TTC549 (cell line): ENCODE results near the gene REEP1.
A peak's percentile ranks its signal among the peaks of the same experiment; 100 is the strongest.
"Not testable (repeated sequence)": the region's sequence is repeated elsewhere in the genome, so short reads cannot be mapped to it uniquely, and the experiment has no call there.

ENCODE experiments used
- FAIRE-seq: peaks from 2 replicates; lab custom pipeline; 2012; peaks lifted over from hg19 to GRCh38; lab: Jason Lieb, UNC

REEP1 gene

GRCh38 chr2:86345783-86346370, 8.5 kb upstream of the REEP1 start:
- FAIRE-seq, result not testable (repeated sequence)

DNA sequence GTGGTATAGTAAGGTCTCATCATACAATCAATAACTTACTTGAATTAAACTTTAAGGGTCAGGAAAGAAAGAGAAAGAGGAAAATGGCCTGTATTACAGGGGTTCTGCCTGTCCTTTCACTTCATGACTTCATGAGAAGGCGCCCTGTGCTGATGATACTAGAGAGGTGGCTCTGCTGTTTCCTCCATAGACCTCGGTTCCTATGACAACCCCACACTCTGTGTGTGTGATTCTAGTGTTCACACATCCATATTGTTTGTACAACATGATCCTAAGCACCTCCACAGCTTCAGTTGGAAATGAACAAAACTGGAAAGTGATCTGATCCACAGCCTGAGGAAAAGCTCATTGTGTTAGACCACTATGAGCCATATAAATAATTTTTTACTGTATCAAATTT, 7.0 kb upstream of the REEP1 start:
- no peak for FAIRE-seq

- FAIRE-seq, result no peak
Observed at GRCh38 chr2:86342488-86342887, 5.1 kb upstream of the REEP1 start.

DNA sequence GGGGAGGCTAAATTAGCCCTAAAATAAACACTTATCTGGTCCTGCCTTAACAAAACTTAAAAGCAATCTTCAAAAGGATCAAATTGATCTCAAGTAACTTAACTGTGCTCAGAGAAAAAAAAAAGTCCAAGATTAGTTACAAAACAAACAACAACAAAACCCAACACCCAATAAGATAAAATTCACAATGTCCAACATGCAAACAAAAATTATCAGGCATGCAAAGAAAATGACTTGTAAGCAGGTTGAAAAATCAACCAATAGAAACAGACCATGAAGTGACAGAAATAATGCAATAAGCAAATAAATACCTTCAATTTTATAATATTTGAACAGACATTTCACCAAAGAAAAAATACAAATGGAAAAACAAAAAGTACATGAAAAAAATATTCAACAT, 4.0 kb upstream of the REEP1 start:
- peak; percentile 53 for FAIRE-seq

DNA sequence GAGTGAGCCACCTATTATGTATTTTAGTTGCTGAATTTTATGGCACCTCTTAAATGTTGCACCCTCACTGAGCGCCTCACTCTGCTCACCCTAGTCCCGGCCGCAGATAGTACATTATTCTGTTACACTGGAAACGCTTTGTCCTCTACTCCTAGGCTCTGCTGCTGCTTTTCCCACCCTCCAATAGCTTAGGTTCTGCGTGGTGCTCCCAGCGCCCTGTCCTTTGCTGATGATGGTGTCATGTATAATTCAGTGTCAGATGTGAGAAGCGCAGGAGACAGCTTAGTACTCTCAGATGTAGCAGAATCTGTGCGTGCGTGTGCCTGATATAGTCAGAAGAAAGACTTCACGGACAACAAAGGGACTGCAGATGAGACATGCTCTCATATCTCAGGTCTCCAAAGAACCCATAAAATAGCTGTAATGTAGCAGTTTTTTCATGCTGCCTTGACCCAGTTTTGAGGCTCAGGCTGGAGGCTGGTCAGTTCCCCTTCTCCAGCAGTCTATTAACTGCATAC, 1.4 kb upstream of the REEP1 start:
- no peak for FAIRE-seq

GRCh38 chr2:86336675-86337243, 667 bp downstream of the REEP1 start:
- no peak for FAIRE-seq

DNA sequence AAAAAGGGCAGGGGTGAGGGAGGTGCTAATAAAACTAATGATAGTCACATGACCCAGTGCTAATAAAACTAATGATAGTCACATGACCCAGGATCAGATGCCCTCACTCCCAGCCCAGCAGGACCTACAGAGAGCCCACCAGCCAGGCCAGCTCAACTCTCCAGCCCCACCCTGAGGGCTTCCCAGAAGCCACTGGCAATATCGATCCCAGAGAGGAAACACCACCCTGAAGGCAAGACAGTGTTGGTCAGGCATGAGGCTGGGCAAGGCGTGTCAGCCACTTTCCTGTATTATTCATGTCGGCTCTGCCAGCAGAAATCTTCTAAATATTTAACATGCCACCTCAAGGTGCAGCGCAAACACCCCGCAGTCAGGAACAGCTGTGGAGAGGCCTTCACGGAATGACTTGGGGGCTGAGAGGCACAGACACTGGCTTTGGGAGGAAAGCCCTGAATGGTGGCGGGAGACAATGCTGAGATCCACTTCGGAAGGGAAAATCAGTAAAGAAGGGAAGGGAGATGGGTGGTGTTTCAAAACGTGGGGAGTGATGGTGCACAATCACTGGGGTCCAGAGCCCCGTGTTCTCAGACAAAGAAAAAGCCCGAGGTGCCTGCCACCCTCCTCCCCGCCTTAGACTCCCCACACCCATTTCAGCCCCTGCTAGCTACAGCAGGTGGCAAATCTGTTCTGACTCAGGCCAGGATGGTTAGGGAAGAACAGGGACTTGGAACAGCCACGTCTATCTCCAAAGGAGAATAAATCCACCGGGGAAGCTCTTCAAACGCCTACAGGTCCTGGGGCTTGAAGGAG, 1.4 kb downstream of the REEP1 start:
- FAIRE-seq, result no peak

DNA sequence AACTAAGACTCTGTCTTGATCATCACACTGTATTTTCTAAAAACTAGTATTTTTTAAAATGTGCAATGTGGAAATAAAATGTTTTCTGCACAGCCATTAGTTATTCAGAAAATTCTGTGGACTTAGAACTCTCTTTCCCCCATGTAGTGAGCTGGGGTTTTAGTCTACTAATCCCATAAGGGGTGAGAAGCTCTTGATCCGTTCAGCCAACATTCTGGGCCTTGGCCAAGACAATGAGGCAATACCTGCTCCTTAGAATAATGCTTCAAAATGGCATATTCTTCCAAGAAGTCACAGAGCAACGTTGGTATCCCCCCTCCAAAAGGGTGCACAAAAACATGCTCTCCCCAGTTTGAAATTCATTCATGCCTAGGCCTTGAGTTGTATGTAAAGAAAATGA, 4.0 kb downstream of the REEP1 start:
- no peak for FAIRE-seq

DNA sequence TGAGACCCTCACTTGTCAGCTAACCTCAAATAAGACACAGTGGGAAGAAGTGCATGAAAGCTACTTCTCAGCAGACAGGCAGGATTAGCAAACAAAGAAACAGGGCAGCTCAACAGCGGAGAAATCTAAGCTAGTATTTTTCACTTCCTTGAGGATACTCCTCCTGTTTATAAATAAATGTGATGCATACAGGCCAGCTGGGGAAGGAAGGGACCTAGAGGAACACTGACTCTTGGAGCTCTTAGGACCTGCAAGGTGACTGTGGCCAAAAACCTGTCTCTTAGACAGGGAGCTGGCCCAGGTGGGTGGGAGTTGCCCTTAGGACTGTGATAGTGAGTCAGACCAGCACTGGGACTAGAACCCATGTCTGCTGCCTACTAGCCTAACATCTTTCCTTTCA, 4.8 kb downstream of the REEP1 start:
- FAIRE-seq, result no peak

DNA sequence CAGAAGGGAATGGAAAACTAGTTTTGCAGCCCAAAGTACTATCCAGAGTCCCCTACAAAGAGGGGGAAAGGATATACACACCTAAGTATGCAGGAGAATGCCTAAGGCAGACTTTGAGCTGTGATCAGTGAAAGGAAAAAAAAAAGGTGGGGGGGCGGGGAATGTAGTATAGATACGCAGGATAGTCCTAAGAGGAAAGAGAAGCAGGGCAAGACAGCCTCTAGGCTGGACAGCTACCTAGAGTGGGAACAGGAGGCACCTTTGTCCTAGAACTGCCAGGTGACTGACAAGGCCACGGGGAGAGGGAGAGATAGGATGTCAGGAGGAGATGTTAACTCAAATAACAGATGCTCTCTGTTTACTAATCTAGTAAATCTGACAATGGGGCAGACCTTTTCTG, 6.0 kb downstream of the REEP1 start:
- FAIRE-seq, result no peak

- FAIRE-seq, result no peak
Observed at GRCh38 chr2:86330001-86330400, 7.4 kb downstream of the REEP1 start.

DNA sequence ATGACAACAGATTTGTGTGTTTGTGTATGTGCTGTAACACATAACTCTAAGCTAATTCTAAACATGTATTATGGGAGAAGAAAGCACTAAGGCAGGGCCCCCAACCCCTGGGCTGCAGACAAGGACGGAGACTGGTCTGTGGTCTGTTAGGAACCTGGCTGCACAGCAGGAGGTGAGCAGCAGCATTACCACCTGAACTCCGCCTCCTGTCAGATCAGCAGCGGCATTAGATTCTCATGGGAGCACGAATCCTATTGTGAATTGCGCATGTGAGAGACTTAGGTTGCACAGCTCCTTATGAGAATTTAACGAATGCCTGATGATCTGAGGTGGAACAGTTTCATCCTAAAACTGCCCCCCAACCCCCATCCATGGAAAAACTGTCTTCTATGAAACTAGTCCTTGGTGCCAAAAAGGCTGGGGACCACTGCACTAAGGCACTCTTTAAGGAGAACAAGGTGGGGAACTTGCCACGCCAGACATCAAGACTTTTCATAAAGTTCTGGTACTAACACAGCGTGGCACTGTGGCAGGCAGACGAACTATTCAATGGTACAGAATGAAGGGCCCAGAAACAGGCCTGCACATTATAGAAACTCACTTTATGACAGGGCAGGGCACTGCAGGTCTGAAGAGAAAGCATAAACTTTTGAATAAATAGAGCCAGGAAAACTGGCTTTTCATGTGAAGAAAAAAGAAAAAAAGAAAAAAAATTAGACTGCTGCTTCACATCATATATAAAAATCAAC, 14.0 kb downstream of the REEP1 start:
- FAIRE-seq, result no peak

- FAIRE-seq, result no peak
Observed at GRCh38 chr2:86319700-86320580, 17.5 kb downstream of the REEP1 start.

DNA sequence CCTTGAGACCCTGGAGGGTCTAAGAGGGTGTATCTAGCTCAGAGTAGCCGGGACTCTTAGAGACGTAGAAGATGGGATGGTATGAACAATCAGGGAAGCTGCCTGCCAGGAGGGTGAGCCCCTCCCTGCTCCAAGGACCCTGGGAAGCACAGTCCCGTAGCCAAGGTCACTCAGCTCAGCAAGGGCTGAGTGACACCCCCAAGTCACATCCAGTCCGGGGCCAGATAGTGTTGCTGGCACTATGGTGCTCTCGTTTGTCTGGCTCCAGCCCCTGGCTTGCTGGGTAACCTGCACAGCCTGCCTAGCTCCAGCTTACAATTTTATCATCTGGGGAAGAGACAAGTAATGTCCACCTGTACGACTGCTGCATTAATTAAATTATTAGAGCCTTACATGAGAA, 22.3 kb downstream of the REEP1 start:
- FAIRE-seq, result no peak

- FAIRE-seq, result no peak
Observed at GRCh38 chr2:86314125-86314524, 23.3 kb downstream of the REEP1 start.

DNA sequence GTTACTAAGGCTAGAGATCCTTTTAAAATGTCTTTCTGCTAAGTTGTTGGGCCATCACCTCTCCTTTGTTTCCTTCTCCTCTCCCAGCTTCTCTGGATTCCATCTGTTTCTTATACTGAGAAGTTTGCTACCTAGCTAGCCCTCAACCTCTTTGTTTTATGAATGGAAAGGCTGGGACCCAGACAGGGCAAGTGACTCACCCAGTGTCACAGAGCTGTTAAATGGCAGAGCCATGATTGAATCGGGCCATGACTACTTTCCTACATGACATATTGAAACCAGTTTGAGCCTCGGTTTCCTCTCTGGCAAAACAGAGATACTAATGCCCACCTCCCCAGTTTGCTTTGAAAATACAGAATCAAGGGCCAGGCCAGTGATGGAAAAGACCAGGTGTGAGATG, 24.1 kb downstream of the REEP1 start:
- no peak for FAIRE-seq

DNA sequence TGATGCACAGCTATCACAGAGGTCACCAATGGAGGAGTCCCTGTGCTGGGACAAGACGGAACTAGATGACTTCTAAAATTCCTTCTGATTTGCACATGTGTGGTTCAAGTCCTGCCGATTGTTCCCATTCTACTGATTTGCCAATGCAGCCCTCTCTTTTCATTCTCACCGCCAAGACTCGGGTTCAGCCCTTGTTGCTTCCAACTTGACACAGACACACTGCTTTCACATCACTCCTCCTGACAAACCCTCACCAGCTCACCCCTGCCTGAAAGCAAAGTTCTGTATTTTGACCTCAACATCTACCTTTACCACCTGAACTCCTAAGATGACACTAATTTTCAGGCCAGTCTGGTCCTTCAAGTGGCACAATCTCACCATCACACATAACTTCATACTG, 25.5 kb downstream of the REEP1 start:
- FAIRE-seq, result no peak

DNA sequence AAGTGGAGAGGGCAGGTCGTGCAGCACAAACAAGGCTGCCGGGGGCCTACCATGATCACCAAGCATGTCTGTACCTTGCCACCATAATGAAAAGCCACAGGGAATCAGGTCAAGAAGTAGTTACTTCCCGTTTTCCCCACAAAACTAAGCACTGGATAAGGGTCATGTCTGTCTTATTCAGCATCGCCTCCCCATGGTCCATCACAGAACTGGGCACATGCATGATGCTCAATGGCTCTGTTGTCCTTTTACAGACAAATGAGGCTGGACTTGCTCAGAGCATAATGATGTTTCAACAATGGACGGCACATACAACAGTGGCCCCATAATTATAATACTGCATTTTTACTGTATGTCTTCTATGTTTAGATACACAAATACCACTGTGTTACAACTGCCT, 27.5 kb downstream of the REEP1 start:
- no peak for FAIRE-seq

GRCh38 chr2:86308984-86309695, 28.3 kb downstream of the REEP1 start:
- FAIRE-seq, result no peak

- no peak for FAIRE-seq
Observed at GRCh38 chr2:86308356-86308755, 29.1 kb downstream of the REEP1 start.

DNA sequence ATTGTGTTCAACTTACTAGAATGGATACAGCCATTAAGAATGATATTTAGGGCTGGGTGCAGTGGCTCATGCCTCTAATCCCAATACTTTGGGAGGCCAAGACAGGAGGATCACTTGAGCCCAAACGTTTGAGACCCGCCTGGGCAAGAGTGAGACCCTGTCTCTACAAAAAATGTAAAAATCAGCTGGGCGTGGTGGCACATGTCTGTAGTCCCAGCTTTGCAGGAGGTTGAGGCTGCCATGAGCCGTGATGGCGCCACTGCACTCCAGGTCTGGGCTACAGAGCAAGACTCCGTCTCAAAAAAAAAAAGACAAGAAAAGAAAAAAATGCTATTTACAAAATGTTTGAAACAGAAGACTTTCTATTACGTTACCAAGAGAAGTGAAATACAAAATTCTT, 30.0 kb downstream of the REEP1 start:
- no peak for FAIRE-seq
